HG02938 (cell line): Measurements from ENCODE around the gene ABCA3.
A peak's percentile ranks its signal among the peaks of the same experiment; 100 is the strongest.
"Not testable (repeated sequence)": the region's sequence is repeated elsewhere in the genome, so short reads cannot be mapped to it uniquely, and the experiment has no call there.

Experiments
- ATAC-seq: cut with Tn5 transposase; IDR thresholded peaks from one replicate; pipeline ENCODE4 v1.9.1; 2021; ENCODE audit warnings: mild to moderate bottlenecking, moderate library complexity; ENCODE audit not compliant: unreplicated experiment

Gene ABCA3

DNA sequence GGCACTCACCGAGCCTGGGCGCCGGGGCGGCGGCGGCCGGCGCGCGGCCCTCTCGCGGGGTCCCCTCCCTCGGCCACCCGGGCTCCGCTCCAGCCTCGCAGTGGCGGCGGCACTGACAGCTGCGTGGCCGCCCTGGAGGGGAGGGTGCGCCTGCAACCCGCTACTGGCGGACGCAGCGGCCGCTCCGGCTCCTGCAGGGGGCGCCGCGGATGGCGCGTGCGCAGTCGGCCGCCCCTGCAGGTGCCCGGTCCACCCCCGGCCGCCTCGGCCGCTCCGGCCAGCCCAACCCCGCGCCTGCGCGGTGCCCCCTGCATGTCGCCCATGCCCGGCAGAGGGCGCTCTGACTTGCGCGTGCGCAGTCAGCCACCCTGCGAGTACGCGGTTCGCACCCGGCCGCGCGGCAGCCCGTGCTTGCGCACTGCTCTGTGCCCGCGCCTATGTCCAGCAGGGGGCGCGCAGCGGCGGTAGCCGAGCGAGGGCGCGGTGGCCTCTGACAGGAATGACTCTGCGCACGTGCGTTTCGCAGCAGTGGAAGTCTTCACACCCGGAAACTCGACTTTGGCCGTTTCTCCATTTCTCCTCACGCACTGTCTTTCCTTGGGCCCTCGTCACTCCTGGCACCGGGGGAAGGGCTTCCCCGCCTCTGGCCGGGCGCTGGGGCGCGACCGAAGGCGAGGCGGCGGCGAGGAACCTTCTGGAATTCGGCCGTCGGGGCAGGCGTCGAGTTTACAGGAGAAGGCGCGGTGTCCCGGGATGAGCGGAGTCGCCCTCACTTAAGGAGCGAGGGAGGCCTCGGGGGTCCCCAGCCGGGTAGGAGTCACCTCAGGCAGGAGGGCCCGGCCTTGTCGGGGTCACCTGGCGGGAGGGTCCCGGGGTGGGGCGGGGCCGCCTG, at the start of gene ABCA3:
Gene ABCA3 (minus strand): TSS at position 165 of the 892 bp plus-strand sequence. CDS start 14,262 bp downstream, outside the sequence.
- ATAC-seq = peak; percentile 67

DNA sequence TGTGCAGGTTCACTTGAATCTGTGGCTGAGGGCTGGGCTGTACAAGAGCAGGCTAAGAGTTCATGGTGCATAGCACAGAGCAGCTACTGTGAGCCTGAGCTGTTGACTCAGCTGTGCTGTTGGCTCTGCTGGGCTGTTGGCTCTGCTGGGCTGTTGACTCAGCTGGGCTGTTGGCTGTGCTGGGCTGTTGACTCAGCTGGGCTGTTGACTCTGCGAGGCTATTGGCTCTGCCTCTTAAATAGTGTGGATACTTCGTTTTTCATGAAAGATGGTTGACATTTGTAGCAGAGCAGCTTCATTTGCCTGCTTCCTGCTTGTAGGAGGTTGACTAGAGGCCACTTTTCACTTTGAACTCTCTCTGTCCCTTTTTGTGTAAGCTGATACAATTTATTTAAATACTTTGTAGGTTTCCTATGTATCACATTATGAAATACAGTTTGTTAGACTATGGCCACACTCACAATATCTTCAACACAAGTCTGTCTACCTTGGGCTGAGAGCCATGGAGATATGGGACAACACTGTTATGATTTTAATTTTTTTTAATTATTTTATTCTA, 48.4 kb upstream of the ABCA3 start:
- ATAC-seq = no peak

DNA sequence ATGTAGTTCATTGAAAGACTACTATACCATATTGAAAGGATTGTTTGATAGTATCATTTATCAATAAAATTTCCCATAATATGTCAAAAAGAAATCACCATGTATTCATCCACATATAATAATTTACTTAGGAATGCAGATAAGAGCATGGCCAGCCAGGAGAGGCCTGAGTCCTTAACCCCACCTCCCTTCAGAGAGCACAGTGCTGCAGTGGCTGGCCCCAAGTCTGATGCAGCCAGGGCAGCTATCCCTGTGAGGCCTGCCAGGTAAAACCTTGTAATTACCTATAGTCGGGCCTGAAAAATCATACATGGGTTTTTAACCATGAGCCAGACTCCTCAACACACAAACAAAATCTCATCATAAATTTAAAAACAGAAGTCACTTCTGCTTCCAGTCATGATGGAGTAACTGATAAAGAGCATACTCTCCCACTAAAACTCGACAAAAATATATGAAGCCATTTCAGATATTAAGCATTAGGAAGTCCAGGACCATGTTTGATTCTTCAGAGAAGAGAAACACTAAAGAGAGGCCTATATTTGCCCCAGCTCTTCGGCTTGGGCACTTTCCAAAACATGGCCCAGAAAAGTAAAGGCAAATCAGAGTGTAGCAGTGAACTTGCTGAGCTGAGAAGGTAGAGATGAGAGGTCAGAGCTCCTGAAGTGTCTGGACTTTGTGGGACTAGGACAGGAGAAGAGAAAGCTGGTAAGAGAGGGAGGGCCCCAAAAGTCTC, 47.8 kb upstream of the ABCA3 start:
- ATAC-seq = no peak

DNA sequence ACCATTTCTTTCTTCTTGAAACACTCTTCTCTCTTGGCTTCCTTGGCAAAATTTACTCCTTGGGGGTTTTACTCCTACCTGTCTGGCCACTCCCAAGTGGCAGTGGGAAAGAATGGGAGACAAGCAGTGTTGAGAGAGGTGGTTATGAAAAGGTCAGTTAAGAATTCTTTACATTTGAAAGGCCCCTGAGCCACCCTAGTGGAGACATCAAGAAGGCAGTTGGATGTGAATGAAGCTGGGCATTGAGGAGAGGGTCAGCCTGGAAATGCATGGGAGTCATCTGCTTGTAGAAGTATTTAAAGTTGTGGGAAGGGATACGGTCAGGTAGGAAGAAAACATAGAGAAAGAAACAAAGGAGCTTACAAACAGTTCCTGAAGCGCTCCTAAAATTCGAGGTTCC, 46.5 kb upstream of the ABCA3 start:
- ATAC-seq = no peak

DNA sequence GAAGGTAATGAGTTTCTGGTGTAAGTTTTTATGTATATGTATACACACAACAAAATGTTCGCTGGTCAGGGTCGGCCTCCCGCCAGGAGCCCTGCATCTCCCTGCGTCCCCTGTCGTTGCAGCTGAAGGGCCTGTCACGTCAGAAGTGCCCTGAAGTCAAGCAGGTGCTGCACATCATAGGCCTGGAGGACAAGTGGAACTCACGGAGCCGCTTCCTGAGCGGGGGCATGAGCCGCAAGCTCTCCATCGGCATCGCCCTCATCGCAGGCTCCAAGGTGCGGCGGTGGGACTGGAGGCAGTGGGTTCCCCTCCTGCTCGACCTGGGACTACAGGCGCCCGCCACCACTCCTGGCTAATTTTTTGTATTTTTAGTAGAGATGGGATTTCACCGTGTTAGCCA, 45.5 kb upstream of the ABCA3 start:
- ATAC-seq = not testable (repeated sequence)

DNA sequence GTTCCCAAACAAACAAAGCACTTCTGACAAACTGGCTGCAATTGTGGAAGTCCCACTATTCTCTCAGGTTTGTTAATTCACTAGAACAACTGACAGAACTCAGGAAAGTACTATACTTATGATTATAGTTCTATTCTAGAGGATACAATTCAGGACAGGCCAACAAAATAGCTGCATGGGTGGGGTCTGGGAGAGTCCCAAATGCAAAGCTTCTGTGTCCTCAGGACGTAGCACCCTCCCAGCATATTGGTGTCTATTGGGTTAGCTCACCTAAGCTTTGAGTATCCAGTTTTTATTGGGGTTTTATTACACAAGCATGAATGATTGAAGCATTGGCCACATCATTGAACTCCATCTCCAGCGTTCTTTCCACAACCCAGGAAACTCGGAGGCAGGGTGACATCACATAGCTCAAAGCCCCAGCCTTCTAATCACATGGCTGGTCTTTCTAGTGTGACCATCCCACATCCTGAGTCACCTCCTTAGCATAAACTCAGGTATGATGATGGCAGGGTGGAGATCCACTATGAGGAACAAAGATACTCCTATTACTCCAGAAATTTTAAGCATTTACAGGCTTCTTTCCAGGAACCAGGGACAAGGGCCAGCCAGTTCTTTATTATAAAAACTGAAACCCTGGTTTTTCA, 44.8 kb upstream of the ABCA3 start:
- ATAC-seq = no peak

DNA sequence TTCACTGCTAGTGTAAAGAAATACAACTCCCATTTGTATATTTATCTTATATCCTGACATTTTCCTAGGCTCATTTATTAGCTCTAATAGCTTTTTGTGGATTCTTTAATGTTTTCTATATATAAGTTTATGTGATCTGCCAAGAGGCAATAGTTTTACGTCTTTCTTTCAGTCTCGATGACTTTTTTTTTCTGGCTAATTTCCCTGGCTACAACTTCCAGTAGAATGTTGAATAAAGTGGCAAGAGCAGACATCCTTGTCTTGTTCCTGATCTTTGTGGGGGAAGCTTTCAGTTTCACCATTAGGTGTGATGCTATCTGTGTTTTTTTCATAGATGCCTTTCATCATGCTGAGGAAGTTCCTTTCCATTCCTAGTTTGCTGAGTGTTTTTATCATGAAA, 43.9 kb upstream of the ABCA3 start:
- no peak for ATAC-seq

DNA sequence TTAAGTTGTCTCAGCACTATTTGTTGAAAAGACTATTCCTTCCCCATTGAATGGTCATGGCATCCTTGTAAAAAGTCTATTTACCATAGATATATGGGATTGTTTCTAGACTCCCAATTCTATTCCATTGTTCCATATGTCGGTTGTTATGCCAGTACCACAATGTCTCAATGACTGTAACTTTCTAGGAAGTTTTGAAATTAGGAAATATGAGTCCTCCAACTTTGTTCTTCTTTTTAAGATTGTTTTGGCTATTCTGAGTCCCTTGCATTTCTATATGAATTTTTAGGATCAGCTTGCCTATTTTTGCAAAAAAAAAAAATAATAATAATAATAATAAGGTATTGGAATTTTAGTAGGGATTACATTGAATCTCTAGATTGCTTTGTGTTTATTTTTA, 43.0 kb upstream of the ABCA3 start:
- ATAC-seq = no peak

DNA sequence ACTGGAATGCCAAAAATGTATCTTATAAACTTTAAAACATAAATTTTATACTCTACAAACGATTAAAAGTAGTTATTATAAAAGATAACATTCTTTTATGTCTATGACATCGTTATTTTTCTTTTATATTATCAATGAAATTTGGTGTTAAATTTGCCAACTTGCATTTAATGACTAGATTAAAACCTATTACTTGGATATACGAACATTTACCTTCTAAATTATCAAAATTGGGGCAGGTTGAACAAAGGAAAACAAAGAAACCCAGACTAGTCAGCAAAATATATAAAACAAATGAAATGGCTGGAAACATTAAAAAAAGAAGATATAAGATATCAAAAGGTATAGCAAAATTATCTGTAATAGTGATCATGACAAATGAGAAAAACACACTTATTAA, 34.1 kb upstream of the ABCA3 start:
- ATAC-seq = no peak

DNA sequence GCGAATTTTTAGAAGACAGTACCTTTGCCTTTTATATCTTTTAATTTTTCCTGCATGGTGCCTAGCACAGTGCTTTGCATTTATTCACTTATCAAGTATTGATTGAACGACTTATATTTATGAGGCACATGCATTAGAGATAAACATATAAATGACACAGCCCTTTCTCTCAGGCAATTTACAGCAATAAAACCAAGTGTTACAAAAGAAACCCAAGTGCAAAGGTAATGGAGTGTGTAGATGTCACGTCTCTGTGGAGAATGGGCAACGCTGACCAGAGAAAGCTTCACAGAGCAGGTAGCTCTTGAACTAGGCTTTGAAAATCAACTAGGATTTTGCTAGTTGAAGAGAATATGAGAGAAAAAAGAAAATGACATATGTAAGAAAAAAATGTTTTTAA, 32.6 kb upstream of the ABCA3 start:
- no peak for ATAC-seq

DNA sequence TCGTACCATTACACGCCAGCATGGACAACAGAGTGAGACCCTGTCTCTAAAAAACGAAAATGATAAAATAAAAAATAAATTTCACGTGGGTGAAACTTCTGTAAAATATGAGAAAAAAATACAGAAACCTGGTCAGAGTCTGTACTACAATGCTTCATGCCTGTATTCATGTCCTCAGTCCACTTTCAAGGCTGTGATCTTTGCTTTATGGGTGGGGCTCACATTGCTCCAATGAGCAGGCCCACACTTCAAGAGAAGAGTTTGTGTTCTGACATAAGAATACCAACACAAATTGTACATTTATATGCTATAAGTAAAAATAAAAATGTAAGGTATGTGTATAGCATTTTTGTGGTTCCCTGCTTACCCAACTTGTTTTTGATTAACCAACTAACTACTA, 32.2 kb upstream of the ABCA3 start:
- no peak for ATAC-seq

DNA sequence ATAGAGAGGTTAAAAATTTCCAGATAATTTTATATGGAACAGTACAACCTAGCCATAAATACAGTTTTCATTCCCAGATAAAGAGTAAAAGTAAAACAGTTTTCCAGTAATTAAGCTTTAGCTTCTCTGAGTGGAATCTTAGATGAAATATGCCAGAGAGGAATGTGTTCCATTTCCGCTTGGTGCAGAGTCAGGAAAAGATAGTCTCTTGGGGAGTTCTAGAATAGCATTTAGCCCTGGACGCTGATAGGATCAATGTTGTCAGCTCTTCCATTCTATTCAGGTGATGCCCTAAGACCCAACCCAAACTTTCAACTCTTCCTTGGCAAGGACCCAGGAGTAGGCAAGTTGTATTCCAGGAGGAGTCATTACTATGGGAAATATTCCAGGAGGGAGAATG, 30.9 kb upstream of the ABCA3 start:
- ATAC-seq = no peak

DNA sequence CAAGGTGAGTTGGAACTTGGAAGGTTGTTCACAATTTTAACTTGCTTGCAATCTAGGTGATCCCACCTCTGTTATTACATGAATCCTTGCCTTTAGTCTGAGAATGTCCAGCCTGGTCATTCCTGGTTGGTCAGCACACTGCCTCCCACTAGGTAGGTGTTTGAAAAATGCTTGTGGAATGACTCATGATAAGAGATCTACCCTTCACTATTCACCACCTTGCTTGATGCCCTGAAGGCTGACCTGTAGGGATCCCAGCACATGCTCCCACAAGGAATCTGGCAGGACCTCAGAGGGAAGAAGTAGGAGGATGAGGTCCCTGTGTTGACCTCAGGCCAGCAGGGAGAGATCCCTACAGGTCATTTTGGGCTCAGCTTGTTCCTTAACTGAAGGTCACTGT, 30.2 kb upstream of the ABCA3 start:
- ATAC-seq = no peak

DNA sequence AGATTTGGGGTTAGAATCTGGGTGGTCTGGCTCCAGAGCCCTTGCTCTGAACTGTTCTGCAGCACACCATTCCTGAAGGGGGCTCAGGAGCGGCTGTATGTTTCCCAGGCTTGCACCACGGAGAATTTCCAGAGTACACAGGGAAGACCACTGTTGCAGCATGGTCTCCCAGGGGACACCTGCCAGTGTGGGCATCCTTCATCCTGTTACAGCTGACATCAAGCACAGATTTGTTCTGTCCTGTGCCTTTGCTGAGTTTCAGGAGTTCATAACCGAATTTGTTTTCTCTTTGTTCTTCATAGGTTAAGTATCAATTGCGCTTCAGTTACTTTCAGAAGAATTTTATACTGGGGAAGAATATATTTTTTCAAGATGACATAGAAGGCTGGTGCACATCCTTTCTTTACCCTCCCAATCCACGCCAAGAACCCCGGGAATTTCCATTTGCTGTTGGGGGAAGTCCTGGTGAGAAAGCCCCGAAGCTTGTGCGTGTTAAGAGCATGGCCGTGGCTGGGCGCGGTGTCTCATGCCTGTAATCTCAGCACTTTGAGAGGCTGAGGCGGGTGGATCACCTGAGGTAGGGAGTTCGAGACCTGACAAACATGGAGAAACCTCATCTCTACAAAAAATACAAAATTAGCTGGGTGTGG, 26.3 kb upstream of the ABCA3 start:
- ATAC-seq = no peak

DNA sequence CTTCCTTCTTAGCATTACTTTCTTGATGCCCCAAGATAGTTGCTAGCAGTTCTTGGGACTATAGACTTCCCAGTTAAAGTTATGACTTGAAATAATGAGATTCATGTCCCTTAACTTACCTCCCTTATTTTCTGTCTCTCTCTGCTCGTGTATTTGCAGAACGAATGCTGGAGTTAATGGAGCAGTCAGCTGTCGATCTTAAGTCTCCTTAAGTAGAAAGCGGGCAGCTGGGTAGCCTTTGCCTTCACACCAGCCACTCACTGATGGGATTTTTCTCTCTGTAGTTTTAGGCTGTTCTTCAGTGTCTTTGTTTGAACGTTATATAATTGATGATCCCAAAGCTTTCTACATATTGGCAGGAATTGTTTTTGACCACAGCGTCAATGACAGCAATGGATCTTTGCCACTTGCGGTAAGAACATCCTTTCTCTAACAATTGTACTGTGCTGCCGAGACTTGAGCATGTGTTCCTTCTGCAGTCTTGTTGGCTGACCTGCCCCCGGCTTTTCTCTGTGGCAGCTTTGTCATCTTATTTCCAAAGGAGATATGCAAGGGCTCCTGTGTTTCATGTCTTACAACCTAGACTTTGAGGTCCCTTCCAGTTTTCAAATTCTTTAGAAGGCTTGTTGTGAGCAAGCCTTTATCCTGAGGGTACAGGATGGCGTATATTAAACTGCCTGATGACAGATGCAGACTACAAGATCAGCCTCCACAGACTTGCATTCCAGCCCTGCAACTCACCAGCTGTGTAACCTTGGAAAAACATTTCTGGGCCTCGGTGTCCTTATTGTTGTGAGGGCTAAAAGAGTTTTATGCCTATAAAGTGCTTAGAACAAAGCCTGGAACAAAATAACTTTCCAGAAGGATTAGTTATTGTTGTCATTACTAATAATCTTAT, 25.1 kb upstream of the ABCA3 start:
- no peak for ATAC-seq

DNA sequence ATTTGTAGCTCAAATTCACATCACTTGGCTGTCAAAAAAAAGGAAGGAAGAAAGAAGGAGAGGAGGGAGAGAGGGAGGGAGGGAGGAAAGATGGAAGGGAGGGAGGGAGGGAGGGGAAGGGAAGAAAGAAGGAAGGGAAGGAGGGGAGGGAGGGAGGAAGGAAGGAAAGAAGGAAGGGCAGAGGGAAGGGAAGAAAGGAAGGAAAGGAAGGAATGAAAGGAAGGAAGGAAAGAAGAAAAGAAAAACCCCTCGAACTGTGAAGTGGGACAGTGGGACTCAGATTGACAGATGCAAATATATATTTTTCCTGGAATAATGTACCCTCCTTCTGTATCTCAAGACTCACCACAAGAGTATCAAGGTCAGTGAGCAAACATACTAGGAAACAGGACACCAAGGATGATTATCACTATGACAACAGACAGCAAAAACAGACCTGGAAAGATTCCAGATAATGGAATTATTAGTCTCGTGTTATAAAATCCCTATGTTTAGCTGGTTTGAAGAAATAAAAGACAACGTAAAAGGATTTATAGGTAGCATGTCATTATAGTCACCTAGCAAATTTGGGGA, 24.2 kb upstream of the ABCA3 start:
- no peak for ATAC-seq

DNA sequence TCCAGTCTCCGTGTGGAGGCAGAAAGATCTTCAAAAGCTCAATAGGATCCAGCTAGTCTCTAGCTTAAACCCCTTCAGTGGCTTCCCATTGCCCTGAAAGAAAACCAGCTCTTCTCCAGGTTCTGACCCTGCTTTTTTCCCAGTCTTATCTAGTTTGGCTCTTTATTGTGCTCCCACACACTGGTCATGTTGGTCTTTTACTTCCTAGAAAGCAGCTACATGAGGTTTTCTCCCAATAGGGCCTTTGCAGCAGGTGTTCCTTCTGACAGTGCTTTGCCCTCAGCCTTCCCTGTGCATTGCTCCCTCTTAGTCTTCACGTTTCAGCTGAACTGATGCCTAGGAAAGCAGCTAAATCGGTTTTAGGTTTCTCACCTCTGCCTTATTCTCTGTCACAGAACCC, 21.7 kb upstream of the ABCA3 start:
- no peak for ATAC-seq

DNA sequence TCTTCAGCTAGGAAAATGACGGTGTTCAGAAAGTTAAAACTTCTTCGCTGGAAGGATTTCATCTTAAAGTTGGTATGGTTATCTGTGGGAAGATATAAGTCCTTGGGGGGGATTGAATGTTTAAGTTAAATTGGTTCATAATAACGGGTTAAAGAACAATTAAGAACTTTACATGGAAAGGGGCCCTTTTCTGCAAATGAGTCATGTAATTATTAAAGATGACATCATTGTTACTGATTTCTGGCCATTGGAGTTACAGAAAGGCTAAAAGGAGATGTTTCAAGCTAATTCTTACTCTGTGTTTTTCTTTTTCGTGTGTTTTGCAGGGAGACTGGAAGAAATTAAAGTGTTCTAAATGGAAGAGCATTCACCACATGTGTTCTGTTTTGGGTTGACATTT, 20.6 kb upstream of the ABCA3 start:
- no peak for ATAC-seq

DNA sequence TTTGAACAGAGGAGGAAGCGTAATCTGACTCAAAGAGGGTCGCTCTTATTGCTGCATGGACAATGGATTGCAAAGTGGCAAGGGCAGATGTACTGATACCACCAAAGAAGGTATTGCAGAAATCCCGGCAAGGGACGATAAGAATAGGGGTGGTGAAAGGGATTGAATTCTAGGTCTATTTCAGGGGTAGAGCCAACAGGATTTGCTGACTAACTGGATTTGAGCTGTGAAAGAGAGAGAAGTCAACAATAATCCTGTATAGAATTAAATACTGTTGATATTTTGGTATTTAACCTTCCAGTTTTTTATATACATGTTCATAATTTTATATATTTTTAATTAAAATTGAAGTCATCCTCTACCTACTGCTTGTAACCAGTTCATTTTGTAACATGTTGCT, 19.4 kb upstream of the ABCA3 start:
- no peak for ATAC-seq

DNA sequence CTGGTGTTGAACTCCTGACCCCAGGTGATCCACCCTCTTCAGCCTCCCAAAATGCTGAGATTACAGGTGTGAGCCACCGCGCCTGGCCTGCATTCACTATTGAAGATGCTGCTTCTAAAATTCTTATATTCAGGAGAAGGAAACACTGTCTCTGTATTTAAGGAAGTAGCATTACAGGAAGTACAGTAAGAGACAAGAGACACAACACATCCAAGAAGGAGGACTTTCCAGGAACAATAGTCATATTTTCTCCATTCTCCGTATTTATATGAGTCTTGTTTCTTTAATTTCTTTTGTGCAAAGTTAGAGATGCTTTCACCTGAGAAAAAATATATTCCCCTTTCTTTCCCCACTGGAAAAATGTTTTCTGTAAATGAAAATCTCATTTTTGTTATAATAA, 18.3 kb upstream of the ABCA3 start:
- no peak for ATAC-seq
